Epithelial cell of proximal tubule (primary cell): ENCODE measurements around the gene SNRNP40. TPM values are rescaled to one million over a fixed set of nuclear protein-coding genes. Genes with fewer than 3 reads are reported as not detected.

Experiments
- DNase-seq: peaks from one replicate; pipeline ENCODE4 v3.0.0-alpha.2; 2011; ENCODE audit warnings: low read depth
- H3K4me3 ChIP-seq: 2 replicates; pipeline ENCODE4 v1.5.1; 2011; ENCODE audit warnings: low read depth, mild to moderate bottlenecking, low read length
- total RNA-seq: library from RNA; depleted of rRNA; stranded (reverse); fragments of >200 nt; gene quantifications from 2 replicates; pipeline ENCODE4 v1.2.3, GENCODE V29; 2015
- TF ChIP-seq, protein P1 (sequence below): conservative IDR thresholded peaks from 2 replicates; pipeline ENCODE4 v1.5.1; 2012; ENCODE audit warnings: low read depth, mild to moderate bottlenecking, low read length

SNRNP40 gene
- total RNA-seq, 1 donor from 2014 or later = 67.9 TPM

DNA sequence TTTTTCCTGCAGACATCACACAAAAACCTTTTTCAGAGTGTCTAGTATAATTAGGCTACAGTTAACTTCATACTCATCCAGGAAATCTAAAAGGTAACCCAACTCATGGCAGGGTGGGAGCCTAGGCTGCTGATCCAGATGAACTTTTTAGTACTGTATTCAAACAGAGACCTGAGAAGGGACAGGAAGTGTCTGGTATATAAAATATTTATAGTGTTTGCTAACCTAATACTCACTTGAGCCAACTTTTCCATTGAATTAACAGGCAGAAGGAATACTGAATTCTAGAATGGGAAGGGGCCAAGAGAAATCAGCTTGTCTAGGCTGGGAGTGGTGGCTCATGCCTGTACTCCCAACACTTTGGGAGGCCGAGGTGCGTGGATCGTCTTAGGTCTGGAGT lies 34.7 kb downstream of the SNRNP40 start:
- DNase-seq = no peak
- H3K4me3 ChIP-seq = no peak overlapping the region
- TF ChIP-seq, protein P1, sequence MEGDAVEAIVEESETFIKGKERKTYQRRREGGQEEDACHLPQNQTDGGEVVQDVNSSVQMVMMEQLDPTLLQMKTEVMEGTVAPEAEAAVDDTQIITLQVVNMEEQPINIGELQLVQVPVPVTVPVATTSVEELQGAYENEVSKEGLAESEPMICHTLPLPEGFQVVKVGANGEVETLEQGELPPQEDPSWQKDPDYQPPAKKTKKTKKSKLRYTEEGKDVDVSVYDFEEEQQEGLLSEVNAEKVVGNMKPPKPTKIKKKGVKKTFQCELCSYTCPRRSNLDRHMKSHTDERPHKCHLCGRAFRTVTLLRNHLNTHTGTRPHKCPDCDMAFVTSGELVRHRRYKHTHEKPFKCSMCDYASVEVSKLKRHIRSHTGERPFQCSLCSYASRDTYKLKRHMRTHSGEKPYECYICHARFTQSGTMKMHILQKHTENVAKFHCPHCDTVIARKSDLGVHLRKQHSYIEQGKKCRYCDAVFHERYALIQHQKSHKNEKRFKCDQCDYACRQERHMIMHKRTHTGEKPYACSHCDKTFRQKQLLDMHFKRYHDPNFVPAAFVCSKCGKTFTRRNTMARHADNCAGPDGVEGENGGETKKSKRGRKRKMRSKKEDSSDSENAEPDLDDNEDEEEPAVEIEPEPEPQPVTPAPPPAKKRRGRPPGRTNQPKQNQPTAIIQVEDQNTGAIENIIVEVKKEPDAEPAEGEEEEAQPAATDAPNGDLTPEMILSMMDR = no peak

DNA sequence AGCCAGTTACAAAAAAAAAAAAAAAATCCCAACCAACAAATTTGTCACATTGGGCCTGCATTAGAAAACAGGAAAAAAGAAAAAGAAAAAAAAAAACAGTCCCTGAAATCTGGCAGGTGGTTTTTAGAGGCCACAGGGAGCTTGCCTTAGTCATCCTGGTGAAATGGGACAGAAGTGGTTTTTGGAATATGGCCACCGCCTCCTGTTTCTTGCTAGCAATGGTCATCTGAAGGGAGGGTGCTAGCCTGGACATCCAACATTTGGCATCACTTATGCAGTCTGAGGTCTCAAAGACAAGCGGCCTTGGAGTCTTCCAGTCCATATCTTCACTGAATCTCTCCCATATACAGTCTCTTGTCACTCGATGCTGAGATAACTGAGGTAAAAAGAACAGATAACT lies 36.8 kb downstream of the SNRNP40 start:
- no peak for DNase-seq
- H3K4me3 ChIP-seq = no peak overlapping the region
- TF ChIP-seq, protein P1 = no peak

DNA sequence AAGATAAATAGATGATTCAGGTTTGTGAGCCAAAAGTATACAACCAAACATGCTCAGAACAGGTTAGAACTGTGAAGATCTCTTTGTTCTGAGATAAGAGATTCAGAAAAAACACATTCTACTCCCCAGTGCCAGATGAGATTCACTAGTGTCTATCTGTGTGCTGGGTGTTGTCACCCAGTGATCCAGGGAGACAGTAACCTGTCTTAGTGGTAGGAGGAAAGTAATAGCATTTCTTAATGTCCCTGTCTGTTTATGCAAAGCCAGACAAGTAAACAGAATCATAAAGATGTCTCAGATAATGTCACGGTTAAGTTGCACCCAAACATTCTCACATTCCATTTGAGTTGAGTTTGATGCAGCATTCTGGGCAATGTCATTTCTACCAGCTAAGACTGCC lies 38.0 kb downstream of the SNRNP40 start:
- TF ChIP-seq, protein P1 = no peak
- H3K4me3 ChIP-seq = no peak overlapping the region

DNA sequence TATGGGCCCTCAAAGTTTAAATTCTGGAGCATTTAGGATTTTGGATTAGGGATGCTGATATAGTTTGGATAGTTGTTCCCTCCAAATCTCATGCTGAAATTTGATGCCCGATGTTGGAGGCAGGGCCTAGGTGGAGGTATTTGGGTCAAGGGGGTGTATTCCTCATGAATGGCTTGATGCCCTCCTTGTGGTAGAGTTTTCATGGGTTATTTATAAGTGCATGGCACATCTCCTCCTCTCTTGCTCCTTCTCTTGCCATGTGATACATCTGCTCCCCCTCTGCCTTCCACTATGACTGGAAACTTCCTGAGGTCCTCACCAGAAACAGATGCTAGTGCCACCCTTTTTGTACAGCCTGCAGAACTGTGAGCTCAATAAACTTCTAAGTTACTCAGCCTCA lies 39.4 kb downstream of the SNRNP40 start:
- no peak overlapping the region for H3K4me3 ChIP-seq
- DNase-seq = no peak
- TF ChIP-seq, protein P1 = no peak

More for the DNA sequence above, 38.0 kb downstream of the SNRNP40 start:
- no peak for DNase-seq

DNA sequence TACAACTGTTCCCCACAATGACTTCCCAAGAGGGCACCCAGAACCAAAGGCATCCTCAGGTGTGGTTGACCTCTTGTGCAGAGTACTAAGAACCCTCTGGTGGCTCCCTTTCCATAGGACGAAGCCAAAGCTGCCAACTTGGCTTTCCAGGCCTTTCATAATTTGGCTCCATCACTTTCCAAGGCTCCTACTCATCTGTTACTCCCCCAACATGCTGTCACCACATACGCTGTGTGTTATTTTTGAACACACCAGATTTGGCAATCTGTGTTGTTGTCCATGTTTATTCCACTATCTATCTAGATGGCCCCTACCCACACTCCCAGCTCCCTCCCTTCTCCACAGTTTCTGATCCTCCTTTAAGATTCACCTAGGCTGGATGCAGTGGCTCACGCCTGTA lies 46.7 kb downstream of the SNRNP40 start:
- H3K4me3 ChIP-seq = no peak overlapping the region
- no peak for DNase-seq
- TF ChIP-seq, protein P1 = no peak

DNA sequence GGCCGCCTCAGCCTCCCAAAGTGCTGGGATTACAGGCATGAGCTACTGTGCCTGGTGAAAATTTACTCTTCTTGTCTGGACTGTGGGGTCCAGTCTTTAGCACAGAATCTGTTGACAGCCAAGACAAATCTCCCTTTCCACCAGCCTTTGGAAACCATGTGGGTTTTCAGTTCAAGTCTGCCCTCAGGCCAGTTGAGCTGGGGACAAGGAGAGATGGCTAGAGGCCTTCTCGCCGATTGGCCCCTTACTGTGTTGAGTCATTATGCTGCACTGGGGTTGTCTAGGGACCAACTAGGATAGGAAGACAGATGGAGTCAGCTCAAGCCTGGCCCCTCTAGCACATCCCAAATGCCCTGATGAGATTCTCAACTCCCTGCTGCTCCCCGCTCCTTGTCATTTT lies 48.3 kb downstream of the SNRNP40 start:
- TF ChIP-seq, protein P1 = no peak
- DNase-seq = no peak
- H3K4me3 ChIP-seq = no peak overlapping the region

DNA sequence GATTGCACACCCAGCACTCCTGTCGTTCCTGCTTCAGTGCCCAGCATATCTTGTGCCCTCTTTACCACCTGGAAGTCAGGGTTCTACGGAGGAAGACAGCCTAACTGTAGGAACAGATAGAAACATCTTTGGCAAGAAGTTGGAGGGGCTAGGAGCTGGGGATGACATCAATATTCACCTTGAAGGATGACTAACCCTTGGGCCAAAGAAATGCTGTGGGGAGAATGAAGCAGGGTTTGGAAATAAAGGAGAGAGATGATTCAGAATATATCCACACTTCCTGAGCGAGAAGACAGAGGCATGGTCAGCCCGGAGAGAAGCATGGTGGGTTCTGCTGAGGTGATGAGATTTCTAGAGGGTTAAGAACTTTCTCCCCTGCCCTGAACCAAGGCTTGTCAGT lies 52.3 kb downstream of the SNRNP40 start:
- no peak overlapping the region for H3K4me3 ChIP-seq
- no peak for DNase-seq

More for the DNA sequence above, 52.3 kb downstream of the SNRNP40 start:
- TF ChIP-seq, protein P1 = no peak
